Heart left ventricle (tissue), 16 donors: ENCODE data around the gene BPHL. TPM values are rescaled to one million over a fixed set of nuclear protein-coding genes. Genes with fewer than 3 reads are reported as not detected.

Source experiments
- ATAC-seq, 4 donors: fragments of 200-7000 bp; cut with Tn5 transposase; one replicate each; pipeline ENCODE4 v1.9.1; 2020 to 2022; ENCODE audit warnings: moderate library complexity in 4 of 4, mild to moderate bottlenecking in 3 of 4, moderate number of reproducible peaks in 1 of 4
- DNase-seq, 5 donors: peaks; one replicate each; pipeline ENCODE4 v3.0.0-alpha.2; 2020
- H3K27ac ChIP-seq, 12 donors: fragments of 200-600 bp; sonication (generic) in 4 of 12; one replicate each; pipeline versions ENCODE4 v1.5.0 to v1.8.0; 2016 to 2022; ENCODE audit warnings: mild to moderate bottlenecking in 2 of 12
- H3K27me3 ChIP-seq, 9 donors: fragments of 200-600 bp; sonication (generic) in 2 of 9; one replicate each; pipeline versions ENCODE4 v1.5.1 to v1.8.0; 2016 to 2022; ENCODE audit warnings: mild to moderate bottlenecking in 3 of 9
- H3K36me3 ChIP-seq, 9 donors: fragments of 200-600 bp; sonication (generic) in 2 of 9; one replicate each; pipeline versions ENCODE4 v1.5.0 to v1.8.0; 2018 to 2022; ENCODE audit warnings: mild to moderate bottlenecking in 2 of 9
- H3K4me1 ChIP-seq, 12 donors: fragments of 200-600 bp; sonication (generic) in 4 of 12; one replicate each; pipeline versions ENCODE4 v1.5.0 to v1.8.0; 2016 to 2022; ENCODE audit warnings: mild to moderate bottlenecking in 3 of 12
- H3K4me3 ChIP-seq, 12 donors: fragments of 200-600 bp; sonication (generic) in 4 of 12; one replicate each; pipeline versions ENCODE4 v1.5.0 to v1.8.0; 2017 to 2022; ENCODE audit warnings: mild to moderate bottlenecking in 9 of 12, moderate library complexity in 4 of 12
- H3K9me3 ChIP-seq, 12 donors: fragments of 200-600 bp; sonication (generic) in 4 of 12; one replicate each; pipeline versions ENCODE4 v1.5.0 to v1.8.0; 2016 to 2022; ENCODE audit warnings: mild to moderate bottlenecking in 1 of 12
- CTCF ChIP-seq, 12 donors: fragments of 200-600 bp; sonication (generic) in 4 of 12; IDR thresholded peaks; one replicate each; pipeline versions ENCODE4 v1.5.0 to v1.8.0; 2018 to 2022; ENCODE audit warnings: antibody characterized with exemption in 12 of 12, mild to moderate bottlenecking in 5 of 12
- POLR2A ChIP-seq, 2 donors: fragments of 450-650 bp; IDR thresholded peaks; one replicate each; pipeline ENCODE4 v1.6.1; 2017; ENCODE audit warnings: antibody characterized with exemption in 2 of 2, mild to moderate bottlenecking in 2 of 2, moderate library complexity in 2 of 2
- WGBS, 4 donors: extraction: QIAGEN DNeasy Blood & Tissue Kit in 2 of 4; methylation state at CpG; one replicate each; pipeline versions ENCODE4 v1.1.5 to v1.1.7; 2013 to 2018; 5-methylcytosine and 5-hydroxymethylcytosine counted together
- intact Hi-C, 10 donors: fragments of 100-400 bp; cut with DNase I; formaldehyde crosslinking; loops; one replicate each; pipeline versions ENCODE4 v1.11.1 to v1.14.2; 2022
- polyA plus RNA-seq, 2 donors: library from polyadenylated mRNA; stranded (reverse); fragments of 200-250 nt; gene quantifications; one replicate each; pipeline ENCODE4 v1.2.3, GENCODE V29; 2013
- total RNA-seq, 9 donors: library from RNA; depleted of rRNA in 2 of 9; stranded (reverse); fragments of >200 nt in 2 of 9; fragmentation: NEBNext Ultra II Directional in 3 of 9; extraction: Animal tissue kit (Norgen Biotek cat#: 25700) in 3 of 9; gene quantifications; one replicate each; pipeline versions ENCODE4 v1.1.0 to v1.2.4, GENCODE V29; 2016 to 2023
- donor health status: ischemic (EF 13 %, LVEDD 7.1; RV severe dilation, severe dysfunction).
- donor health status: healthy with polysubstance abuse.
- donor health status: DM: no; HTN: yes; CAD: no.
- donor health status: DM: no; HTN: no; CAD: no.
- donor health status: ischemic (EF 25% LVEDD 6.9; RV normal size, moderate dysfunction).
- donor health status: ischemic (EF 25% LVEDD 5.7; RV mildly dilated, moderate dysfunction).
- donor health status: healthy.
- donor health status: DM: yes; HTN: yes; CAD: no.
- donor health status: ischemic (EF 35%, LVEDD 5.7; RV mildly dilated, moderate dysfunction).
- donor health status: nonischemic (EF 11% LVEDD 7.7; RV severe dilation, severe dysfunction).
- donor health status: DM: yes; HTN: yes; CAD: no.
- donor health status: PGD.
- donor health status: ischemic (EF 29% LVEDD 5.4; RV normal size, mild dysfunction).
- donor health status: nonischemic (EF 23%, LVEDD 6.1; RV moderate dilation, normal function).

BPHL gene
- total and polyA plus RNA-seq, 11 donors = 4.8 to 38.2 (median 13.5) TPM

GRCh38 chr6:3133515-3133914 lies 15.0 kb downstream of the BPHL start:
- H3K9me3 ChIP-seq = no peaks in the 10 kb centered on the region
- H3K4me1 ChIP-seq = peaks cover 0 to 9% (median 0%) of the 10 kb centered on the region in 12 donors
- intact Hi-C loops = loop anchor here in 1 of 10 donors (5.0 kb wide), 1 partner anchor 604 kb away; no protein-coding TSS in a partner anchor
- no peaks in the 10 kb centered on the region for H3K27me3 ChIP-seq
- H3K27ac ChIP-seq = no peak overlapping the region
- no peak for ATAC-seq
- TF ChIP-seq CTCF (IDR thresholded peaks at IDR 0.05) (no peak), POLR2A (IDR thresholded peaks at IDR 0.05) (no peak)
- no peak overlapping the region for H3K4me3 ChIP-seq
- 93 to 95% (median 94%) methylated on average over 9 of the region's 9 CpGs for WGBS, 4 donors
- no peak for DNase-seq
- H3K36me3 ChIP-seq = peaks cover 0 to 85% (median 40%) of the 10 kb centered on the region in 9 donors

- WGBS, 4 donors = 92 to 95% (median 93%) methylated on average over 13 of the region's 13 CpGs
- no peak for TF ChIP-seq POLR2A (IDR thresholded peaks at IDR 0.05)
- no peak for TF ChIP-seq CTCF (IDR thresholded peaks at IDR 0.05)
Observed at GRCh38 chr6:3135668-3136291, 17.3 kb downstream of the BPHL start.

GRCh38 chr6:3136292-3137011 lies 17.9 kb downstream of the BPHL start:
- H3K27ac ChIP-seq = no peak overlapping the region
- H3K4me1 ChIP-seq = peaks cover 0 to 26% (median 5%) of the 10 kb centered on the region in 12 donors
- no peaks in the 10 kb centered on the region for H3K9me3 ChIP-seq
- H3K27me3 ChIP-seq = no peaks in the 10 kb centered on the region
- intact Hi-C loops = loop anchor here in 1 of 10 donors (5.0 kb wide), 1 partner anchor 96 kb away; no protein-coding TSS in a partner anchor
- WGBS, 4 donors = 89 to 94% (median 92%) methylated on average over 8 of the region's 8 CpGs
- TF ChIP-seq POLR2A (IDR thresholded peaks at IDR 0.05) = no peak
- TF ChIP-seq CTCF (IDR thresholded peaks at IDR 0.05) = no peak
- H3K36me3 ChIP-seq = peaks cover 0 to 86% (median 30%) of the 10 kb centered on the region in 9 donors
- DNase-seq (no peak), ATAC-seq (no peak)
- H3K4me3 ChIP-seq = no peak overlapping the region

More at GRCh38 chr6:3135668-3136291, 17.3 kb downstream of the BPHL start:
- Histone ChIP-seq H3K4me3 (no peak overlapping the region), H3K27me3 (no peaks in the 10 kb centered on the region), H3K4me1 (peaks cover 0 to 26% (median 5%) of the 10 kb centered on the region in 12 donors), H3K9me3 (no peaks in the 10 kb centered on the region), H3K27ac (no peak overlapping the region), H3K36me3 (peaks cover 0 to 86% (median 30%) of the 10 kb centered on the region in 9 donors)
- no peak for ATAC-seq
- intact Hi-C loops = loop anchor here in 1 of 10 donors (5.0 kb wide), 1 partner anchor 97 kb away; no protein-coding TSS in a partner anchor
- no peak for DNase-seq
